Mammary epithelial cell (primary cell): ENCODE results near the gene SPDEF.

Experiments used
- EZH2 ChIP-seq: IDR thresholded peaks from 2 replicates; pipeline ENCODE4 v1.6.1; 2012; ENCODE audit warnings: low read length, inconsistent platforms, borderline replicate concordance
- TF ChIP-seq, protein P1 (sequence below), 2 donors: IDR thresholded peaks in 1 of 2; conservative IDR thresholded peaks in 1 of 2; 2 replicates each; pipeline ENCODE4 v1.5.1; 2011 to 2012; ENCODE audit warnings: inconsistent platforms in 2 of 2, low read length in 2 of 2, mild to moderate bottlenecking in 2 of 2, control low read depth in 1 of 2, low read depth in 1 of 2; ENCODE audit not compliant: insufficient read depth in 1 of 2; ENCODE audit errors: extremely low read depth in 1 of 2

DNA sequence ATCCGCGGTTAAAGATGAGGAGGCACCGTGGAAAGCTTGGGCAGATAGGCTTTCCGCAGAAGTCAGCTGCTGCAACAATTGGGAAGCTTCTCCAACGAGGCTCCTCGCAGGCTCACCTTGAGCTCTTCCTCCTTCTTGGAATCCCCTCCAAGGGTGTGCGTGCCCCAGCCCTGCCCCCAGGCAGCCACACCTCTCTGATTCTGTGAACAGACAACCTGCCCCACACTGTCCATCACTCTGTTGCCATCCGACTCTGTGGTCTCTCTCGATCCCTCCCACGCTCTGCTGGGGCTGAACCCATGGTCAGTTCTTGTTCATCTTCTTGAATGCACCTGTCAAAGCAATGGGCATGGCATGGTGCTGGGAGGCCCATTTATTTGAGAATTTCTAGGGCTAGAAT is 58.7 kb downstream of the SPDEF start:
- TF ChIP-seq, protein P1, sequence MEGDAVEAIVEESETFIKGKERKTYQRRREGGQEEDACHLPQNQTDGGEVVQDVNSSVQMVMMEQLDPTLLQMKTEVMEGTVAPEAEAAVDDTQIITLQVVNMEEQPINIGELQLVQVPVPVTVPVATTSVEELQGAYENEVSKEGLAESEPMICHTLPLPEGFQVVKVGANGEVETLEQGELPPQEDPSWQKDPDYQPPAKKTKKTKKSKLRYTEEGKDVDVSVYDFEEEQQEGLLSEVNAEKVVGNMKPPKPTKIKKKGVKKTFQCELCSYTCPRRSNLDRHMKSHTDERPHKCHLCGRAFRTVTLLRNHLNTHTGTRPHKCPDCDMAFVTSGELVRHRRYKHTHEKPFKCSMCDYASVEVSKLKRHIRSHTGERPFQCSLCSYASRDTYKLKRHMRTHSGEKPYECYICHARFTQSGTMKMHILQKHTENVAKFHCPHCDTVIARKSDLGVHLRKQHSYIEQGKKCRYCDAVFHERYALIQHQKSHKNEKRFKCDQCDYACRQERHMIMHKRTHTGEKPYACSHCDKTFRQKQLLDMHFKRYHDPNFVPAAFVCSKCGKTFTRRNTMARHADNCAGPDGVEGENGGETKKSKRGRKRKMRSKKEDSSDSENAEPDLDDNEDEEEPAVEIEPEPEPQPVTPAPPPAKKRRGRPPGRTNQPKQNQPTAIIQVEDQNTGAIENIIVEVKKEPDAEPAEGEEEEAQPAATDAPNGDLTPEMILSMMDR (conservative IDR thresholded peaks at IDR 0.05 in 1 of 2, IDR thresholded peaks at IDR 0.05 in 1 of 2; ENCODE audit: extremely low read depth in 1 of 2, insufficient read depth in 1 of 2, low read depth in 1 of 2, low read length in 2 of 2), result no peak
- TF ChIP-seq EZH2, result no peak
